ENCODE measurements around the gene CTRL.

DNA sequence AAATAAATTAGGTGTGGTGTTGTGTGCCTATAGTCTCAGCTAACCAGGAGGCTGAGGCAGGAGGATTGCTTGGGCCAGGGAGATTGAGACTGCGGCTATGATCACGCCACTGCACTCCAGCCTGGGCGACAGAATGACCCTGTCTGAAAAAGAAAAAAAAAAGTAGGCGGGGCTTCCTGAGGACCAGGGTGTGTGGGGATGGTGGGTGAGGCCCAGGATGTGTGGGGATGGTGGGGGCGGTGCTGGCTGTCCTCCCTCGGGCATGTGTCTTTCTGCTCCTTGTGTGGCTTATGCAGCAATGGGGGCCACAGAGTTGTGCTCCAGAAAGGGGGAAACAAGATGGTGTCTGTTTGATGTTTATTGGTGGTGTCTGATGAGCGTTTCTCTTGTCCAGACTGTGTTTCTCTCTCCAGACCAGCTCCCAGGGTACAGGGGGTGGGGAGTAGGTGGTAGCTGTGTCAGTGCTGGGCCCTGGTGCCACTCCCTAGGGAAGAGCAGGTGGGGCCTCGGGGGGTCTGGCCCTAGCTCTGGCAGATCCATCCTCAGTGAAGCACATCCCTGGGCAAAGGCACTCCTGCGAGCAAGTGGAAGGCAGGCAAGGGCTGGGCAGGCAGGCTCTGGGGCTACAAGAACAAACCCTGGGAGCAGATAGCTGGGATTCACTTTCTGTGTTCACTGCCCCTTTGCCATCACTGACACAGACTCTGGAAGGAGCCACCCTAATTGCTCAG is 10.0 kb upstream of the CTRL start:
- TF ChIP-seq, protein P1, sequence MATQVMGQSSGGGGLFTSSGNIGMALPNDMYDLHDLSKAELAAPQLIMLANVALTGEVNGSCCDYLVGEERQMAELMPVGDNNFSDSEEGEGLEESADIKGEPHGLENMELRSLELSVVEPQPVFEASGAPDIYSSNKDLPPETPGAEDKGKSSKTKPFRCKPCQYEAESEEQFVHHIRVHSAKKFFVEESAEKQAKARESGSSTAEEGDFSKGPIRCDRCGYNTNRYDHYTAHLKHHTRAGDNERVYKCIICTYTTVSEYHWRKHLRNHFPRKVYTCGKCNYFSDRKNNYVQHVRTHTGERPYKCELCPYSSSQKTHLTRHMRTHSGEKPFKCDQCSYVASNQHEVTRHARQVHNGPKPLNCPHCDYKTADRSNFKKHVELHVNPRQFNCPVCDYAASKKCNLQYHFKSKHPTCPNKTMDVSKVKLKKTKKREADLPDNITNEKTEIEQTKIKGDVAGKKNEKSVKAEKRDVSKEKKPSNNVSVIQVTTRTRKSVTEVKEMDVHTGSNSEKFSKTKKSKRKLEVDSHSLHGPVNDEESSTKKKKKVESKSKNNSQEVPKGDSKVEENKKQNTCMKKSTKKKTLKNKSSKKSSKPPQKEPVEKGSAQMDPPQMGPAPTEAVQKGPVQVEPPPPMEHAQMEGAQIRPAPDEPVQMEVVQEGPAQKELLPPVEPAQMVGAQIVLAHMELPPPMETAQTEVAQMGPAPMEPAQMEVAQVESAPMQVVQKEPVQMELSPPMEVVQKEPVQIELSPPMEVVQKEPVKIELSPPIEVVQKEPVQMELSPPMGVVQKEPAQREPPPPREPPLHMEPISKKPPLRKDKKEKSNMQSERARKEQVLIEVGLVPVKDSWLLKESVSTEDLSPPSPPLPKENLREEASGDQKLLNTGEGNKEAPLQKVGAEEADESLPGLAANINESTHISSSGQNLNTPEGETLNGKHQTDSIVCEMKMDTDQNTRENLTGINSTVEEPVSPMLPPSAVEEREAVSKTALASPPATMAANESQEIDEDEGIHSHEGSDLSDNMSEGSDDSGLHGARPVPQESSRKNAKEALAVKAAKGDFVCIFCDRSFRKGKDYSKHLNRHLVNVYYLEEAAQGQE (IDR thresholded peaks at IDR 0.05; ENCODE audit: low read depth) = no peak
- TF ChIP-seq, protein P2, sequence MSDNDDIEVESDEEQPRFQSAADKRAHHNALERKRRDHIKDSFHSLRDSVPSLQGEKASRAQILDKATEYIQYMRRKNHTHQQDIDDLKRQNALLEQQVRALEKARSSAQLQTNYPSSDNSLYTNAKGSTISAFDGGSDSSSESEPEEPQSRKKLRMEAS (IDR thresholded peaks at IDR 0.05) = no peak
- TF ChIP-seq YY1 (IDR thresholded peaks at IDR 0.05; ENCODE audit: low read depth) (no peak), TCF12 (IDR thresholded peaks at IDR 0.05; ENCODE audit: low read depth) (no peak), EP300 (IDR thresholded peaks at IDR 0.05; ENCODE audit: borderline replicate concordance) (no peak), FOXM1 (IDR thresholded peaks at IDR 0.05; ENCODE audit: borderline replicate concordance, low read depth) (no peak), EGR1 (IDR thresholded peaks at IDR 0.05) (no peak), CEBPB (IDR thresholded peaks at IDR 0.05) (no peak), TAF1 (IDR thresholded peaks at IDR 0.05; ENCODE audit: low read depth) (no peak), RAD21 (IDR thresholded peaks at IDR 0.05; ENCODE audit: low read depth) (no peak), CREB1 (IDR thresholded peaks at IDR 0.05; ENCODE audit: low read depth) (no peak)
